Medulla oblongata (tissue), 1 donor: ENCODE results near the gene PRKCH.
"Not testable (repeated sequence)": the region's sequence is repeated elsewhere in the genome, so short reads cannot be mapped to it uniquely, and the experiment has no call there.

Experiments
- DNase-seq: peaks from one replicate; pipeline ENCODE4 v3.0.0-alpha.2; 2015; ENCODE audit errors: extremely low spot score

The PRKCH gene

DNA sequence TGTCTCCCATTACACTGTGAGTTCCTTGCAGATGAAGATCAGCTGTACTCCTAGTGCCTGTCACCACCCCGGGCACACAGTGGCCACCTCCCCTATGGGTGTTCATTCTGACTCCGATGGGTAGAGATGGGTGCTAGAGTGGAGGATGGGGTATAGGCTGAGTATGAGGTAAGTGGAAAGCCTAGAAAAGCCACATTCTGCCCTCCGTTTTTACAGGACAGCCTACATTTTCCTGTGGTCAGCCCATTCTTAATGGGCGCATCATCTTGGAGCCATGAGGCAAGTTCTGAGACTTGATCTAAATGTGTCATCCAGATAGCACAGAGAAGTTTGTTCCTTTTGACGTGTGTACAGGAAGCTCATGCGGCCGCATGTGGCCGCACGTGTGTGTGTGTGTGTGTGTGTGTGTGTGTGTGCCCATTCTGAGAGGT is 207.2 kb downstream of the PRKCH start:
- no peak for DNase-seq

DNA sequence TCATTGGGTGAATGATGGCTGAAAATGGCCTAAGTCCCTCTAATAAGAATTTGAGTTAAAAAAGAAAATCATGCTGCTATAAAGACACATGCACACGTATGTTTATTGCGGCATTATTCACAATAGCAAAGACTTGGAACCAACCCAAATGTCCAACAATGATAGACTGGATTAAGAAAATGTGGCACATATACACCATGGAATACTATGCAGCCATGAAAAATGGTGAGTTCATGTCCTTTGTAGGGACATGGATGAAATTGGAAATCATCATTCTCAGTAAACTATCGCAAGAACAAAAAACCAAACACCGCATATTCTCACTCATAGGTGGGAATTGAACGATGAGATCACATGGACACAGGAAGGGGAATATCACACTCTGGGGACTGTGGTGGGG is 208.0 kb downstream of the PRKCH start:
- DNase-seq, result not testable (repeated sequence)

DNA sequence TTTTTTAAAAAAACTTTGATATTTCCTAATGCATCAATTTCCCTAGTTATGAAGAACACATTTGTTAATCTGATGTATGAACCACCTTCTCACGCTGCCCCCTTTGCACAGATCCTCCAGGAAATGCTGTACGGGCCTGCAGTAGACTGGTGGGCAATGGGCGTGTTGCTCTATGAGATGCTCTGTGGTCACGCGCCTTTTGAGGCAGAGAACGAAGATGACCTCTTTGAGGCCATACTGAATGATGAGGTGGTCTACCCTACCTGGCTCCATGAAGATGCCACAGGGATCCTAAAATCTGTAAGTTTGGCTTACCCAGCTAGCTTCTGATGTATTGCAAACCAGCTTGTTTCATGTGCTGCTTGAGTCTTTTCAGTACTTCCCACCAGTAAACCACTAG is 208.9 kb downstream of the PRKCH start:
- DNase-seq, result no peak

DNA sequence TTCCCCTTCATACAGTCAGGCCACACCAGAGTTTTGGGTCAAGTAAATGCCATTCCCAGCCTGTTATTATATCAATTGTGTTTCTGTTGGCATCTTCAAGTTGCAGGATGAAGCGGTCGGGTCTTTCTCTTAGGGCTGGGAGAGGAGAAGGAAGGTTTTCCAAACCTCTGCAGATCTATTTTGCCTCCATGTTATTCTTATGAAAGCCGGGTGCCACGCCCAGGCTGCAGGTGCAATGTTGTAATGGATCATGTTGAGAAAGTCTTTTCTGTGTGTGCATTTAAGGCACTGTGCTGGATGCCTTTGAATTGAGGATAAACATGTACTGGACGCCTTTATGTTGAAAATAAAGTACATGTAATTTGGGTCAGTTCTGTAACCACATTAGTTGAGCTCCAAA is 209.5 kb downstream of the PRKCH start:
- DNase-seq, result no peak

DNA sequence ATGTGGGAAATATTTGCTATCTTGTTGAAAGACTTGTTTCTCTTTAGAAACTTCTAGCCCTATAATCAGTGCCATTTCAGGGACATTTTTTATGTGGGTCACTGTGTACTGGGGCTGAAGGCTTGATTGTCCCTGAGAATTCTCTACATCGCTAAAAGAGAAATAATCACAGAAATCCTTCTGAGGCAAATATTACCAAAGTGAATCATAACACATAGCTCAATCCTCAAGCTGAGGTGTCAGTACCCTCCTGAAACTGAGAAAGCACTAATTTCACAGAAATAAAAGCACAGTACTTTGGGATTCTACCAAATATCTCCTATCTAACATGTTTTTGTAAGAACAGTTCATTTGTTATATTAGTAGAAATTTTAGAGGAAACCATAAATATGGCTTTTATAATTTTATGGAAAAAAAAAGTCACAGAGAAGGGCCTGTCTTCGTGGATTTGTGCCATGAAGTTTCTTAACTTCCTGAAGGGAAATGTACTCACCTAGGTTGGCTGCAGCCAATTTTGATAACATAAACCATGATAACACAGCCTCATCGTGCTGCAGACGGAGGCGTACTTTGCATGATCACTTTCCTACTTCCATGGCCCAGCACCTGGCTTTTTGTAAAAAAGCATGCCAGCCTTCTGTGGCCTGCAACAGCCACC is 210.2 kb downstream of the PRKCH start:
- DNase-seq, result no peak

DNA sequence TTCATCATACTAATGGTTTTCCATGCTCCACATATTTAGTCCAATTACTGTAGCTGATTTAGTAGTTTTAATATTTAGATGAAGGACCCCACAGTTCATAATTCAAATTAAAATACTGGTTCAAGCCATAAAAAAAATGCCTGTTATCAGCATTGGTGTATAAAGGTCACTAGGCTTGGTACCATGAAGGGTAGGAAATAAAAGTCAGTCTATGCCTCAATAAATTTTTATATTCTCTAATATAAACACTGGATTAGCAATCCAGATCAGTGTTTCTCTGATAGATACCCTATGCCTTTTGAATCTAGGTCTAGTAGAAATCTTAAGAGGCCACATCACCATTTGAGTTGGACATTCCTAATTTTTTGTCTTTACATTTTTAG is 210.7 kb downstream of the PRKCH start:
- no peak for DNase-seq

DNA sequence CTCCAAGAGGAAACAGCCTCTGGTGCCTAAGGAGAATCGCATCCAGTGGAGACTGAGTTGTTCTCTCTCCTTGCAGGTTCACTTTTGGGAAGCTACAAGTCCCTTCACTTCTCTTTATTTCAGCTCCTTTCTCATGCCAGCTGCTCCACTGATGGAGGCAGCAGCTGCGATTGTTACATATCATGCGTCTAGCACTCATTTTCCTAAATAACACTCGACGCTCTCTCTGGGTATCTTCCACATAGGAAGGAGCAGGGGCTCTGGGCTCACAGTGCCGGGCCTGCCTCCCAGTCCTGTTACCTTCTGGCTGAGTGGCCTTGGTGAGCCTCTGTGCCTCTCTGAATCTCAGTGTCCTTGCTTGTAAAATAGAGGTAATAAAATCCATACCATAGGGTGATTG is 211.4 kb downstream of the PRKCH start:
- DNase-seq, result no peak

DNA sequence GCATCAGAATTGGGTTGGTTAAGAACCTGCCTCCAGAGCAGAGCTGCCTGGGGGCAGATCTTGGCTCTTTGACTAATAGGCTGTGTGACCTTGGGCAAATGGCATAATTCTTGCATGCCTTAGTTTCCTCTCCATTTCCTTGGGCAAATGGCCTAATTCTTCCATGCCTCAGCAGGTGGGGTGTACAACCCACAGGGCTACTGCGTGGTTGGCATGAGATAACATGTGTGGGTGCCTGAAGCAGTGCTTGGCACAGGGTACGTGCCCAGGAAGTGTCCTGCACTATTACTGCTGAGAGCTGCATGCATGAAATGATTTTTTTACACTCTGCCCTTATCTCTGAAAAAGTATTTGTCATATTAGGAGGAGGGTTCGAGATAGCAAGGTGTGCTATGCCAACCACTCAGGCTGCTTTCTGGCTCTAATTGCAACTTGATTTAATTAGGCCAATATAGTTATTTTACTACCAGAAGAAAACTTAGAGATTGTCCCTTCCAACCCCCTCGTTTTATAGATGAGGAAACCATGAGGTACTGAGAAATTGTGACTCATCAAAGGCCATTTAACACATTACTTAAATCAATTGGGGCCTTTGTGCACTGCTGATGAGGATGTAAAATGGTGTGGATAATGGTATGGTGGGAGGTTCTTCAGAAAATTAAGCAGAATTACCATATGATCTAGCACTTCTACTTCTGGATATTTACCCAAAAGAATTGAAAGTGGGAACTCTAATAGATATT is 212.3 kb downstream of the PRKCH start:
- no peak for DNase-seq

DNA sequence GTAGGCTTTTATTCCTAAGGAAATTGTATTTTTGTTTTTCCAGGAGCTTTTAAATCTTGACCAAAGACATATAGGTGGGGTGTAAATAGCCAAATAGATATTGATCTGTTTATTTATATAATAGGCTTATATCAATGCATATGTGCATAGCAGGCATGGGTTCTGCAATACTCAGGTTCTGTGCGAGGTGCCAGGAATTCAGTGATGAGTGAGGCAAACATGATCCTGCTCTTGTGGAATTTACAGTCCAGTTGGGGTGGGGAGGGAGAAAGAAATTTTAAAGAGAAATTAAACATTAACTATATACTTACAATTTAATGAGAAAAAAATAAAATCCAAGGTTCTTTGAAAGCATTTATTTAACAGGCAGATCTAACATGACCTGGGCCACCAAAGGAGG is 213.7 kb downstream of the PRKCH start:
- DNase-seq, result no peak

DNA sequence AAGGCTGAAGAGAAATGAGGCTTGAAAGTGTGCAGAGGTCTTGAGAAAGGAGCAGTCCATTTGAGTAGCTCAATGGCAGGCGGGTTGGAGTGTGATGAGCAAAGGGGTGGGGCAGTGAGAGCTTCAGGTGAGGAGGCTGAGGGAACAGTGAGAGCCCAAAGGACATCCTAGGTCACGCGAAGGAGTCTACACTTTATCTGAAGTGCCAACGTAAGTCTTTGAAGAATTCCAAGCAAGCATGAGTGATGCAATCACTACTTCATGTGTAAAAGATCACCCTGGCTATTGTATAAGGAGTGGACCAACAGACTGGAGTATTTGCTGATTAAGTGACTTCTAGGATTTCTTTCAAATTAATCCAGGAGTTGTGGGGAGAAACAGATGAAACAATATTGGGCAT is 214.1 kb downstream of the PRKCH start:
- DNase-seq, result no peak

DNA sequence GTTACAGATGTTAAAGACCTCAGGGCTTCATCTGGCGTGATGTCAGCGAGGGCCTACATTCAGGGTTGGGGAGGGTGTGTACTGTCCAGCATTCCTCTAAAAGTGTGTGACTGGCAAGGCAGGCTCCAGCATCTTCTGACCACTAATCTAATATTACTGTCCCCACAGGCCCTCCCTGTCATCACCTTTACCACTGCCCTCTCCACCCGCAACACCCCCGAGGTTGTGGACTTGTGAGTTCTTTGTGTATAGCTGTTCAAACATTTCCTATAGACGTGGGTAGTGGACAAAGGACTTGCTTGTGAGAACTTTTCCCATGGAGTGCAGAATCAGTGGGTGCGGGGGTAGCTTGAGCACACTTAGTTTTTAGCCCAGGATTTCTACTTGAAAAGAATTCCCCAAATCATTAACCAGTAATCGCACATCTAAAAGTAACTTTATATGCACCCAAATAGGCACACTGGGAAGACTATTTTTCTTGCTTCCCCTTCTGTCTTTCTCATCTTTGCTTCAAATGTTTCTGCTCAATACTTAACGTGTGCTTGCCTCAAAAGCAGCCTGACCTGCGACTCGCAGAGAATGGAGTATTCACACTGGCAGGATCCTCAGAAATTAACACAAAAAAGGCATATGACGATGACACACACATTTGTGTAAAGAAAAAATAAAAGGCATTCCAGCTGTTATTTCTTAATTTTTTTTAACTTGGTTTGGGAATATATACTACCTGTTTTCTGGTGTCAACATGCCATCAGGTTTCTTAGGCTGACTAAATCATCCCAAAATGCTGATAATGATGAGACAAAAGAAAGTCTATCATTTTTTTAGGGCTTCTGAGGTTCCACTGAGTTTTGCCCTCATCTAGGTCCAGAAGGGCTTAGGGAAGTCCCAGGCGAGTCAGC is 215.5 kb downstream of the PRKCH start:
- DNase-seq, result no peak

DNA sequence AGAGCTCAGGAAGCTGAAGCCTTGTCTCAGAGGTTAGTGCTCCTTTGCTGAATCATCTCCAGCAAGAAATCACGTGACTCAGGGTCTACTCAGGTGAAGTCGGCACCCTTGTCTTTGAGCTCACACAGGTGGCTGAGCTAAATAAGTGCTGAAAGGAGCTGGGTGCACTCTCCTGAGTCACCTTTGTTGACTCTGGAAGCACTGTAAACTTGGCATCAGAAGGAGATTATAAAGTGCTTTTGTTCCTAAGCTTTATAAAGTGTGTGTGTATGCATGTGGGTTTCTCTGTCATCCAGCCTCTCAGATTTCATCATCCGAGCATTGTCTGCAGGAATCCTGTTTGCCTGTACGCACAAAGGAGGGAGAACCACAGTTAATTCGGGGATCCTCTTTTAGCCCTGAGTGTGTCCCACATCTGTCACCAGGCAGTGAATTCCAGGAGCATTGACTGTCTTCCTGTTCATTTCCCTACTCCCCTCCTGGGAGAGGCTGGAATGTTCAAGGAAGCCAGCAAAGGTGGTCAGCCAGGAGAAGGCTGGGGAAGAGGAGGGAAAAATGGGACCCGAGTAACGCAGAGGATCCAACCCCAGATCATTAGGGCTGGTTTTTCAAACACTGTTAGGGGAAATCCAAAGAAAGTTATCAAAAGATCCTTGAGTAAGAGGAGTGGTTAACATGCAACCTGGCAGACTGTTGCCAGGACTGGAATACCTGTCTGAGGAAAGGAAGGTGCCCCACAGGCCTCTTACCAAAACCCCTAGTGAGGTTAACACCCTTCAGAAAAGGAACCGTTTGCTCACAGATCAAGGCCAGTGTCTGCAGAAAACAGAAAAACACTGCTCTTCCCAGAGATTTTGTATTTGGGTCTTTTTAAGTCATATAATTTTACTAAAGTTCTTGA is 216.4 kb downstream of the PRKCH start:
- no peak for DNase-seq

DNA sequence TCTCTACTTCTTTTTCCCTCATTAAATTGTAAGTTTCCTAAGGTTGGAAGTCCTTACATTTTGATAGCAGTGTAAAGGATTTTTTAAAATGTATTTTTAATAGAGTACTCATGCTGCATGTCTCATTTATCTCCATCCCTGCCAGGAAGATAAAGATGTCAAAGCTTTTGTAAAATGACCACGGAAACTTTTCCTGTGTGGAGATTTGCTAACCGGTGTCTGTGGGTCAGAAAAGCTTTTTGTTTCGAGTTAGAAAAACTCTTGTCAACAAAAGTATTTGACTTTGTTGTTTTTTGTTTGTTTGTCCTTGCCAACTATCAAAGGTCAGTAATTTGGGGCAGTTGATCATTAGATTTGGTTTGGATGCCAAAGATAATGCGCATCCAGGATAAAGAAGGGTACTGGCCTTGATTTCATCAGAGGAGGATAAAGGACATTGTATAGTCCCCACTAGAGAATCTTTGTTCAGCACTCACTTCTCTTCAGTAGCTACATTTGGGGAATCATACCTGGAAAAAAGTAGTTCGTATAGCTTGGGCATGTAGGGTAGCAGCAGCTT is 217.2 kb downstream of the PRKCH start:
- no peak for DNase-seq

DNA sequence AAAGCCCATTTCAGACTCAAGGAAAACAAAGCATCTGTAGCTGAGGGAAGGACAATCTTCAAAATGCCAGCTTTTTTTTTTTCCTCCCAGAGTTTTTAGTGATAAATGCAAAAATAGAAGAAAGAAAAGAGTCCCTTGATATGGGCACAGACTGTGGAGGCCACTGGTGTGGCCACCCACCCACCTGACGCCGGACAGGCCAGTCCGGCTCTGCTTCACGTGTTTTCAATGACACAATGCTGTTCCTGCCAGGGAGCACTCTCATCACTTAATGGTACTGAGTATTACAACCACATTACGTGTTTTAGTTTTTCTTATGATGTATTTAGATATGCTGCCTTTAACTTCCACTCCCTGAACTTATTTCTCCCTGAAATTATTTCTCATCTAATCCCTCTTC is 218.3 kb downstream of the PRKCH start:
- DNase-seq, result no peak

DNA sequence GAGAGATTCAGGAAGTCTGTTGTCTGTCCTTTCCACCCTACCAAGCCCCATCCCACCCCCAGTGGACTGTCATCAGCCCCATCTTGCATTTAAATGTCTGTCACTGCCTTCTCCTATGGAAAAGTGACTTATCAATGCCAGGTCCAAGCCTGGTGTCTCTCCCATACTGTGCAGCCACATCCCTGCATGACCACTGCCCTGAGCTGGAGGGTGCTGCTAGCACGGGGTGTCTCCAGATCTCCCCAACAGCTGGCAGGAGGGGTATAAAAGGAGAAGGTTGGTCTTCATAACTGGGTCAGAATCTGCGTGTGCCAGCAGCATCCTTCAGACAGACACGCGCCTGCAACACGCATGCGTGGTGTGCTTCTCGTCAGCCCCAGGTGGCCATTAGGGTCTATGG is 219.6 kb downstream of the PRKCH start:
- DNase-seq, result no peak

DNA sequence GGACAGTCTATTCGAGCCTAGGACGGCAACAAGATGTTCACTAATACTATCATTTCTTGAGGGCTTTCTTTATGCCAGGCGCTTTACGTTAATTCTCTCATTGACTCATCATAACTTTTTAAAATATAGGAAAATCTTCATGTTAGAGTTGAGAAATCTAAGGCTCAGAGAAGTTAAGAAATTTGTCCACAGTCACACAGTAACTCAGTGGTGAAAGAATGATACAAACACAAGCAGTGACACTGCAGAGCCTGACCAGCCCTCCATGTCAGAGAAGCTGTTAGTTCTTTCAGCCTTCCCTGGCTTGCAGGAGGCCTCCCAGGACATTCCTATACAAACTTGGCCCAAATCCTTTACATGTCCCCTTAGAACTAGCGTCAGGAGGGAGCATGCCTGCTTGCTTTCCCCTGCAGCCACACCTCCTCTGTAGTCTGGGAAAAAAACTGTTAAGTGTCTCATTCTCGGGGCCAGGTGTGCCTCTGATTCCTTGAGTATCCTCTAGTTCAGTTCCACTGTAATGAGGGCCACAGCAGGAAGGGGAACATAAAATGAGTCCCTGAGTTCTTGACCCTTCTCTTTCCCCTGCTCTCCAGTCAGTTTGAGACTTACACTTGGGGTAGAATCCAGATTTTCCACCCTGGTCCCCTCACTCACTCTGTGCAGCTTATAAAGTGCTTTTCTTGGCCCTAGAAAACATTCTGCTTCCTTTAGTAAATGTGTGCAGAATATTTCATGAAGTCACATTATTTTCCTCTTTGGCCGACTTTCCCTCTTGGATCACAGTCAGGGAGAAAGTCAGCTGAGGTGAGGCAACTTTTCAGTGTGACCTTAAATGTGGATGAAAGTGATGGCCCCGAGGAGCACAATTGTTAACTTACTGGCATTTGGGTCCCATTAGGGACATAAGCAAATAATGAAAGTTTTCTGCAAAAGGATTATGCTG is 221.7 kb downstream of the PRKCH start:
- peak; percentile 84 for DNase-seq

DNA sequence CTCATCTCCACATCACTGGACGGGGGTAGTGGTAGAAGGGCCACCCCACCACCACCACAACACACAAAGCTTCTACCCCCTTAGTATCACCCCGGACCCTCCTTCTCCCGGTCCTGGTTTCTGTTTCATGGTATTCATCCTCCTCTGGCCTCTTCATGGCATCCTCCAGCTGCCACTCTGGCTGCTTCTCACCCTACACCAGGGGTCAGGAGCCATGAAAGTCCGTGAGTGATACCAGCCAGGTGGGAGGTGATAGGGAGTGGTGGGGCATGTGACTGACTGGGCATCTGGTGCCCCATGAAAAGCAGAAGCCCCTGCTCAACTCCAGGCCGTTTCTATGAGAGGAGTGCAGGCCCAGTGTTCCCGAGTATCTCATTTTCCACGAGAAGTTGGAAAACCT is 222.6 kb downstream of the PRKCH start:
- no peak for DNase-seq

DNA sequence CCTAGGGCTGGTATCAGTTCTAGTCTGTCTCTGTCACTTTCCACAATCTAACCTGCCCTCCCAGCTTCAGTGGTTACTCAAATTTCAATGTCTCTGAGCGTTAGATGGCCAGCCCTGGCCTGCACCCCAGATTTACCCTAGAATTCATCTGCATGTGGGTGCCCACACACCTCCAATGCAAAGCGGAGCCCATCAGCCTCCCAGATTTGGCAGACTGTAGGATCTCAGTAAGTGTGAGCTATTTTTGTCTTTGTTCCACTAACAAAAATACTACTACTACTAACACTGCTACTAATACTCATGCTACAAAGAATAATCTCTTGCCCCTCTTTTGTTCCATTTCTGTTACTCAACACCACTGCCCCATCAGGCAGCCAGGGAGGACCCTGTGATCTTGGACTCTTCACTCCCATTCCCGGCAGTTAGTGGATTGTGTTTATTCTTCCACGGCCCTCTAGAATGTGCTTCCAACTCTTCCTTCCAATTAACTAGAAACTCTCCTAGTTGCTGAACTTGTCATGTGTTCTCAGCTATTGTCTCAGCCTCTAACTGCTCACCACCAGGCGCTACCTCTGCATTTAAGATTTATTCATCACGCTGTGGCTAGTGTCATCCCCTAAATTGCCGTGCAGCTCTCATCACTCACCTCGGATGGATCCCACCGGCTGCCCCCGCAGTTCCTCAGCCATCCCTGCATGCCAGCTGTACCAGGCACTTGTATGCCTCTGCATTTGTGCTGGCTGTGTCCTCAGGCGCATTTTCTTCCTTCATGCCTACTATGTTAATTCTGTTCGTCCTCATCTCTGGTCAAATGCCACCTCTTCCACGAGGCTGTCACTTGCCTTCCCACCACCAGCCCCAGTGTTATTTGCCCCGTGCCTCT is 223.3 kb downstream of the PRKCH start:
- peak; percentile 65 for DNase-seq
